HFF-Myc (cell line): Measurements from ENCODE around the gene KMT5B.

Experiments
- DNase-seq: peaks from one replicate; pipeline ENCODE4 v3.0.0-alpha.2; 2011; ENCODE audit warnings: low read depth; ENCODE audit errors: extremely low read depth
- H3K4me3 ChIP-seq: replicated peaks from 2 replicates; pipeline ENCODE4 v1.5.1; 2011; ENCODE audit warnings: low read depth, mild to moderate bottlenecking, control low read depth, low read length
- TF ChIP-seq, protein P1 (sequence below): IDR thresholded peaks from 2 replicates; pipeline ENCODE4 v1.5.1; 2012; ENCODE audit warnings: mild to moderate bottlenecking, low read depth, low read length, control low read depth; ENCODE audit errors: missing control alignments

Gene KMT5B

GRCh38 chr11:68141246-68142027 lies 71.7 kb downstream of the KMT5B start:
- TF ChIP-seq, protein P1, sequence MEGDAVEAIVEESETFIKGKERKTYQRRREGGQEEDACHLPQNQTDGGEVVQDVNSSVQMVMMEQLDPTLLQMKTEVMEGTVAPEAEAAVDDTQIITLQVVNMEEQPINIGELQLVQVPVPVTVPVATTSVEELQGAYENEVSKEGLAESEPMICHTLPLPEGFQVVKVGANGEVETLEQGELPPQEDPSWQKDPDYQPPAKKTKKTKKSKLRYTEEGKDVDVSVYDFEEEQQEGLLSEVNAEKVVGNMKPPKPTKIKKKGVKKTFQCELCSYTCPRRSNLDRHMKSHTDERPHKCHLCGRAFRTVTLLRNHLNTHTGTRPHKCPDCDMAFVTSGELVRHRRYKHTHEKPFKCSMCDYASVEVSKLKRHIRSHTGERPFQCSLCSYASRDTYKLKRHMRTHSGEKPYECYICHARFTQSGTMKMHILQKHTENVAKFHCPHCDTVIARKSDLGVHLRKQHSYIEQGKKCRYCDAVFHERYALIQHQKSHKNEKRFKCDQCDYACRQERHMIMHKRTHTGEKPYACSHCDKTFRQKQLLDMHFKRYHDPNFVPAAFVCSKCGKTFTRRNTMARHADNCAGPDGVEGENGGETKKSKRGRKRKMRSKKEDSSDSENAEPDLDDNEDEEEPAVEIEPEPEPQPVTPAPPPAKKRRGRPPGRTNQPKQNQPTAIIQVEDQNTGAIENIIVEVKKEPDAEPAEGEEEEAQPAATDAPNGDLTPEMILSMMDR = no peak
- no peak overlapping the region for H3K4me3 ChIP-seq
- no peak for DNase-seq

DNA sequence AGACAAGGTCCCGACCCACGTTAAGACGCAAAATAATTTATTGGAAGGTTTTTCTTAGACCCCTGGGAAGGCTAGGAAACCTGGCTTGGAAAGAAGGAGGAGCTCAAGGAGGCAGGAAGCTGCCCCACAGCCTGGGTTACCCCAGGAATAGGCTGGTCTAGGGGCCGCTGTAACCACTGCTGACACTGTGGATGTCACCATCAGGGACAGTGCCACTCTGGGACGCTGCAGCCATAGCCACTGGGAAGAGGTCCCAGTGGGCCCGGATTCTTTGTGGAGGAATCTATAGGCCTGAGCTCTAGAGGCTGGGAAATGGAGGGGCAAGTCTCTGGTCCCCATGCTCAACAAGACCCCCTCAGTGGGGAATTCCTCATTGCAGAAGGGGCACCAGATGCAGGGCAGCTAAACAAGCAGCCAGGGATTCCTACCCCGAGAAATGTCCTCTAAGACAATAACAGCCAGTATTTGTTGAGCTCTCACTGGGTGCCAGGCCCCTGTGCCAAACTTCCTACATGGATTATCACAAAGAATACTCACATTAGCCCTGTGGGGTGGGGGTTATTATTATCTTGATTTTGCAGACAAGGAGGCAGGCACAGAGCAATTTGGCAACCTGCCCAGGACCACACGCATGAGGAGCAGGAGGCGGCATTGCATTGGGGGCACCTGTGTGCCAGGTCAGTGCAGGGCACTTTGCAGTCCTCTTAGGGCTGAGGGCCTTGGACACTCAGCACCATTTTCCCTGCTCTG lies 72.4 kb downstream of the KMT5B start:
- TF ChIP-seq, protein P1 = no peak
- no peak overlapping the region for H3K4me3 ChIP-seq
- no peak for DNase-seq

DNA sequence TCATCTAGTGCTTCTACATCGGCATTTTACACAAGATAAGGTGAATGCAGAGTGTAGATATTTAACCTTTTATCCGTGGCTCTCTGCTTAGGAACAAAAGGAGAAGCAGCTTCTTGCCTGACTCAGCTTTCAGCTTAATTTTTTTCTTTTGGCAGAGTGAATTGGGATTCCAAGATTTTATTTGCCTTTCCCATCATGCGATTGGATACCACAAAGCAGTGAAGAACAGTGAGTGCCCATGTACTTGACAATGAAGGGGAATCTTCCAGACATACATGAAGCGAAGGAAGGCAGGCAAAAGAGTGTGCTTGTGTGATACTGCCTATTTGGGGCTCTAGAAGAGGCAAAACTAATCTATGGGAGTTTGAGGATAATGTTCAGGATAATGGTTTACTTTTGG lies 74.9 kb downstream of the KMT5B start:
- DNase-seq = no peak
- TF ChIP-seq, protein P1 = no peak
- H3K4me3 ChIP-seq = no peak overlapping the region

DNA sequence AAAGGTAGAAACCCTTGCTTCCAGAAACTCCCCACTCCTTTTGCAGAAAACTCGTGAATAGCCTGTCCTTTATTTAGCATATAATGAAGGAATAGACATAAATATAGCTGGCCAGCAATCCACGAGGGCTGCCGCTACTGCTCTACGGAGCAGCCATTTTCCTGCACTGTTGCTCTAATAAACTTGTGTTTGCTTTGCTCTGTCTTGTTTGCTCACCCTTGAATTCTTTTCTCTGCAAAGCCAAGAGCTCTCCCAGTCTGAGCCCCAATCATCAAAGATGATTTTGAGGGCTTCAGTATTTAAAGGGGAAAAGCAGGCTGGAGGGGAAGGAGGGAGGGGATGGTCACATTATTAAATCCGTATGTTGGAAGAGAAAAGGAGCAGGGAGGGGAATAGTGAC lies 75.3 kb downstream of the KMT5B start:
- DNase-seq = no peak
- no peak overlapping the region for H3K4me3 ChIP-seq
- TF ChIP-seq, protein P1 = no peak

GRCh38 chr11:68136866-68137265 lies 76.2 kb downstream of the KMT5B start:
- H3K4me3 ChIP-seq = no peak overlapping the region
- DNase-seq = no peak
- TF ChIP-seq, protein P1 = no peak

- DNase-seq = no peak
- TF ChIP-seq, protein P1 = no peak
- H3K4me3 ChIP-seq = no peak overlapping the region
Observed at GRCh38 chr11:68135161-68135560, 77.9 kb downstream of the KMT5B start.
